Fibroblast of peridontal ligament (primary cell): ENCODE results near the gene CEMIP.

Experiments used
- DNase-seq: peaks from one replicate; pipeline ENCODE4 v3.0.0-alpha.2; 2010; ENCODE audit errors: extremely low read depth

CEMIP gene

DNA sequence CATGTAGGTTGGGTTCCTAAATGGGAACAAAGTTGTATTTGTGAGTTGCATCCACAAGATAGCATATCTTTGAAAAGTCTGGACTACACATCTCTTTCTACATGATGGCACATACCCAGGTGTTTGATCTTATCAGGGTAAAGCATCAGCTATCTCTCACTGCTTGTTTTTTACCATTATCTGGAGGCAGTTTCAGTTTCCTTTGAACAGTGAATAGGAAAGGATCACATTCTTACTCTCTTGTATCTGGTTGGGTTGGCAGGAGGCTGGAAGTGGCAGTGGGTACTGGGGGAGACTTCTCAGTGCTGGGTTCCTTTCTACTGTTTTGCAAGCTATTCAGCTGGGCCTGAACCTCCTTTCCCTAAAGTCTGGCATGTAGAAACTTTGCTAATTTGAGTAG lies 4.1 kb downstream of the CEMIP start:
- no peak for DNase-seq

DNA sequence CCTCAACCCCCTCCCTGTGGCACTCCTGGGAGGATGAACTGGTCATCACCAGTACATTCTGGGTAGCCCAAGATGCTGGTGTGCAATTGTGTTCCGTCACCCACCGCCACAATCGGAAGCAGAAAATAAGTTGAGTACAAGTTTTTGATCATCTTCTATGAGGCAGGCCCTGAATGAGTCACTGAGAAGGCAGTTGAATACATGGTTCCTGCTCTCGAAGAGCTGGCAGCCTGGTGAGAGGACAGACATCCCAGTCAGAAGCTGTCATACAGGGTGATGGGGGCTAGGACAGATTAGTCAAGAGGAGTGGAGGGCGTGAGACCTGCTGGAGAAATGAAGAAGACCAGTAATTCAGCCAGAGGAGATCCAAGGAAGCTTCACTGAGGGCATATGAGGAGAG lies 6.2 kb downstream of the CEMIP start:
- no peak for DNase-seq

GRCh38 chr15:80785811-80786354 lies 6.7 kb downstream of the CEMIP start:
- DNase-seq: no peak

GRCh38 chr15:80787316-80787715 lies 8.1 kb downstream of the CEMIP start:
- no peak for DNase-seq

DNA sequence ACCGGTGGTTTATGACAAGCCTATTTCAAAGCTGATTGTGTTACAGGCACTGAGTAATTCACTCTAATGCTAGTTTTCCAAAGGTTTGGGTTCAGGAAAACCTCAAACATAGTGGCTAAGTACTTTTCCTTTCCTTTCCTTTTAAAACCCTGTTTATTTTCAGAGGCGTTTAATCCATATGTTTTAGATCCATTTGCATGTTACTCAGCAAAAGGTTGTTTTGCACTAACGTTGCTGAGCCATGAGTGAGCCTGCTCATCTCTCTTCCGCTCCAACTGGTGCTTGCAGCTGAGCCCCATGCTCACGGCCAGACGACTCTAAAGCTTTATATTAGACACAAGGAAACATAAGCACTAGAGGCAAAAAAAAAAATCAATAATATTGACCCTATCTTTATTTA lies 9.4 kb downstream of the CEMIP start:
- DNase-seq: peak; percentile 87

GRCh38 chr15:80789296-80789695 lies 10.1 kb downstream of the CEMIP start:
- DNase-seq: peak; percentile 93

- no peak for DNase-seq
Observed at GRCh38 chr15:80789796-80790195, 10.6 kb downstream of the CEMIP start.

DNA sequence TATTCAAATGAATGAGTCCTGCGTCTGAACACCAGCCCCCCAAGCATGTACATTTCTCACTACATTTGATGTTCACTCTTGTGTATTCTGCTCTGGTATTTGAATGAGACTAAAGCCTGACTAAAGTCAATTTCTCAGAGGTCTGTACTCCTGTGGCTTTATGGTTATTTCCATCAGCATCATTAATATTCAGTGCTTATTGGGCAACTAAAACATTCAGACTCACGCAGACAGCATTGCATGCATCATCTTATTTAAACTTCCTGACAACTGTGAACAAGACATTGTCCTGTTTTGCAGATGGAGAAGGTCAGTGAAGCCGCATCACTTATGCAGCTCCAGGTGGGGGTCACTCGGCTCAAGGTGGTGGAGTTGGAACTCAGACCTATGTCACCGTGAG lies 11.1 kb downstream of the CEMIP start:
- no peak for DNase-seq

- no peak for DNase-seq
Observed at GRCh38 chr15:80791004-80791403, 11.8 kb downstream of the CEMIP start.

- no peak for DNase-seq
Observed at GRCh38 chr15:80796407-80796806, 17.2 kb downstream of the CEMIP start.

DNA sequence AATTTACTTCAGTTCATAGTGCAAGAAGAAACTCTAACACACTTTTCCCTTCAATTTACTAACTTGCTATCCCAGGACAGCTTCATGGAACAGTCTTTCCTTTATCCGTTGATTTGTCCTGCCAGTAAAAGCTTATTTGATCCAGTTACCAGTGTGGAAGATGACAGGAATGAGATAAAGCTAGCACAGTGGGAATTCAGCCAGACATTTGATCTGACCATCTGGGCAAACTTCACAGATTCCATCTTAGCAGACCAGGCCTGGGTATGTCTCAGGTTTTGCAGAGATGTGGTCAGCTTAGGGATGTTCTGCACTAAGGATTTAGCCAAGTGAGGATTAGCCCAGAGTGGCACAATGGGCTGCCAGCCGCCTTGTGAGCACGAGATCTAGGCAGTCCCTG lies 19.7 kb downstream of the CEMIP start:
- DNase-seq: no peak

DNA sequence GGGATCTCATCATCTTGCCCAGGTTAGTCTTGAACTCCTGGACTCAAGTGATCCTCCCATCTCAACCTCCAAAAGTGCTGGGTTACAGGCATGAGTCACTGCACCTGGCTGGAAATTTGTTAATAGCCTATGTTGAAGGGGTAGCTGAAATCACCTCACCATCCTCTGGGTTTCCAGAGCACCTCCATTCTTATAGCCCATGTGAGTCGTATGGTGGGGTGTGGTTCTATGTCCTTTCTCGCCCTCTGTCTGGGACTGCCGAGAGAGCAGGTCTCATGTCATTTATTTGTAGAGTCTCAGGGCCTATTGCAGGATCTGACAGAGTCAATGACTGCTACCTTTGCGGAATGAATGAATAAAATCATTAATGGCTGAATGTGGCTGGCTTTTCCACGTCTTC lies 20.9 kb downstream of the CEMIP start:
- no peak for DNase-seq

- DNase-seq: no peak
Observed at GRCh38 chr15:80801891-80802680, 22.9 kb downstream of the CEMIP start.

GRCh38 chr15:80803580-80804525 lies 24.7 kb downstream of the CEMIP start:
- DNase-seq: no peak

DNA sequence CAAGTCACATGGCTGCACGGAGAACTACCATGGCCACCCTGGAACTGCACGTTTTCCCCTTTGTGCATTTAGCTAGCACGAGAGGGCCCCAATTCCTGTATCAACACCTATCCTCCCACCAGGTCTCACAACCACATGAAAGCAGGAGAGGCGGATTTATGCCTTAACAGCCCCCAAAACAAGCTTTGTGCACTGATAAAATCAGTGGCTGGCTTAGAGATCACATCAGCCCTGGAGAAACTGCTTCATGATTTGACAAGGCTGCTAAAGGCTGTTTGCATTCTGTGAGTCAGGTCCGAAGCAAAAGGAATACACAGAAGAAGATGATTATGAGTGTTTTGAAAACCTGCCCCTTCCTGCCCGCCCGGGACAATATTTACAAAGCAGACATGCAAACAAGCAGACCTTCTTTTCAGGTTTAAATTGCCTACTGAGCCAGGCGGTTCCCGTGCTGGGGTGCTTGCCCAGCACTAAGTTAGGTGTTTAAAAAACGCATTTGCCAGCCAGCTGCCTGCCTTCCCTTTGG lies 25.9 kb downstream of the CEMIP start:
- DNase-seq: no peak

DNA sequence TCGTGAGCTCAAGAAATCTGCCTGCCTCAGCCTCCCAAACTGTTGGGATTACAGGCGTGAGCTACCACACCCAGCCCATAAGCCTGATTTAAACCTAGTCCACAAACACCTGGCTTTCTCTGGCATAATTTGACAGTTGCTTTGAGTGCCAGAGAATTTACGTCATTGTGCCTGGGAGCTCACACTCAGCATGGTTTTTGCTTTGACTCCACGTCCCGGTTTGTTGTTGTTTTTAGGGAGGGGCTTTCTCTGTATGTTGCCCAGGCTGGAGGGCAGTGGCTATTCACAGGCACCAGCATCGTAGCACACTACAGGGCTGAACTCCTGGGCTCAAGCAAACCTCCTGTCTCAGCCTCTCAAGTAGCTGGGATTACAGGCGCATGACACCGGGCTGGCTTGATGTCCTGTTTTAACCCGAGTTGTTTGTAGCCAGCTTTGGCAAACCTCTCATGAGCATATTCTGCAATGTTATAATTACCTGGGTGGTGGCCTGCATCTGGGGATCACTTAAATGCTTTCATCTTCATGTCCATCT lies 32.7 kb downstream of the CEMIP start:
- no peak for DNase-seq

DNA sequence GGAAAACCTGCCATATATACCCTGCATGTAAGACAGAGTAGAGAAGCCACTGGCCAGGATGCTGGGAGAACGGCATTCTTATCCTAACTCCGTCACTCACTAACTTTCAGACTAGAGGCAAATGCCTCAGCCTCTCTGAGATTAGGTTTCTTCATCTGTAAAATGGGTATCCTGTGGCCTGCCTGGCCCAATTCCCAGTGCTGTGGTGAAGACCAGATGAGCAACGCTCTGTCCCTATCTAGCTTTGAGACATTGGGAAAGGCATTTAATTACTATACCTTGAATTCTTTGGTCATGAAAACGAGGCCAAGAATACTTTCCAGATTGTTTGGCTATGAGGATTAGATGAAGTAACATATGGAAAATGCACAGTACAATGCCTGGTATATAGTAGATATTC lies 35.9 kb downstream of the CEMIP start:
- no peak for DNase-seq

GRCh38 chr15:80816049-80816653 lies 37.0 kb downstream of the CEMIP start:
- DNase-seq: no peak

DNA sequence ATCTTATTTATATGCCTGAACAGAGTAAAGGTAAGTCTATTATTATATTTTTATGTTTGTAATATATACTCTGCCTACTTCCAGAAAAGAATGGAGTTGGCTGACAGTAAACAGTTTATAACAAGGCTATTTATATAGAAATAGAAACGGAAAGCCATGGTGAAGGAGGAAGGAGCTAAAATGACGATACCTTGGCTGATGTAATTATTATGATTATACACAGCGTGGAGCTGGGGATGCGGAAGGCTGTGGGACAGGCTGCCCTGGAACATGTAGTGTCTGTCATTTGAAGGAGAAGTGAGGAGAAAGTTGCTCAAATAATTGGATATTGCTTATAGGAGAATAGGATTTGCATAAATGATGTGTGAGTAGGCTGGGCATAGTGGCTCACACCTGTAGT lies 37.8 kb downstream of the CEMIP start:
- no peak for DNase-seq

- DNase-seq: no peak
Observed at GRCh38 chr15:80817901-80818300, 38.7 kb downstream of the CEMIP start.

DNA sequence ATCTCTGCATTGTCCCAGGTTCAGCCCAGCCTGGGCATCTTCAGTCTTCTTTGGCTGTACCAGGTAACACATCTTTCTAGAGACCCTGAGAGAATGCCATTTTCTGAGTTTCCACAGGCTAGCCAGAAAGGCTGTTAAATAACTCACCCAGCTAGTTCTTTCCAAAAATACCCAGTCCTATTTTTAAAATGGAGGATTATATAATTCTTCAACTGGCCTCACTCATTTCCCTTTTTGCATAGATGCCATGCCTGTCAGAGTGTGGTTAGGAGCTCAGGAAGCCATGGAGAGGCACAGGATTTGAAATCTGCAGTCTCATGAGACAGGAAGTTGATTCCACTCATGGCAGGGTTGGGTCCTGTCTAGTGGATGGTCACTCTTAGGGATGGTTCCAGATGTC lies 39.8 kb downstream of the CEMIP start:
- DNase-seq: no peak

DNA sequence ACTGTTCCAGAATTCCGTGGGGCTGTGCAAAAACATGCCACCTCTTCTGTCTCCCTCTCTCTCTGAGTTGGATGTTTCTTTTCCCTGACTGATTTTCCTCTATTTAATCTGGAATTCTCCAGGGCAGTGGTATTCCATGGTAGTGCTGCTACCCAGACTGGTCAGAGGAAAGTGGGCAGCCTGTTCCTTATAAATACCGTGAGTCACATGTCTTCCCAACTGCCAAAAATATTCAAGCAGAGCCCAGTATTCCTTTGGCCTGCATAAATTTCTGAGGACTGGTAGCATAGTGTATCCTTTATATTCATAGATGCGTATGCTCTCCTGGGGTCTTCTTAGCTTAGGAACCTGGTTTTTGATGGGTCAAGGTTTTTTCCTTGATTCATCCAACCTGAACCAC lies 40.9 kb downstream of the CEMIP start:
- no peak for DNase-seq
